Measurements from ENCODE around the gene CANT1.

Gene CANT1

GRCh38 chr17:78981010-78981888 lies 28.3 kb downstream of the CANT1 start:
- no peak for TF ChIP-seq SIN3A (IDR thresholded peaks at IDR 0.05; ENCODE audit: borderline replicate concordance, insufficient read depth, low read length)
- no peak for TF ChIP-seq POLR2AphosphoS5 (IDR thresholded peaks at IDR 0.05; ENCODE audit: low read depth, low read length)
- no peak for TF ChIP-seq REST (IDR thresholded peaks at IDR 0.05; ENCODE audit: insufficient read depth in 1 of 2, low read depth in 2 of 2, low read length in 2 of 2)
- TF ChIP-seq FOXP2 (optimal IDR thresholded peaks at IDR 0.05; ENCODE audit: borderline replicate concordance, extremely low read depth, extremely low read length, insufficient read depth), result no peak
- no peak for TF ChIP-seq TAF1 (IDR thresholded peaks at IDR 0.05; ENCODE audit: borderline replicate concordance, insufficient read depth, low read length)

- TF ChIP-seq SIN3A (IDR thresholded peaks at IDR 0.05; ENCODE audit: borderline replicate concordance, insufficient read depth, low read length), result no peak
These were observed 29.0 kb downstream of the CANT1 start for GRCh38 chr17:78980624-78980972.

GRCh38 chr17:78979780-78980623 lies 29.6 kb downstream of the CANT1 start, which contains the start of gene LGALS3BP:
LGALS3BP (minus strand) TSS chr17:78979923; CDS start chr17:78977191, 2,732 bp downstream.
- TF ChIP-seq POLR2AphosphoS5 (IDR thresholded peaks at IDR 0.05; ENCODE audit: low read depth, low read length) (peak; percentile 83; the same call in 1 of the 2 replicates), SIN3A (IDR thresholded peaks at IDR 0.05; ENCODE audit: borderline replicate concordance, insufficient read depth, low read length) (0 out of 2 replicates have a peak, but pooled peaks have one; percentile 49), REST (IDR thresholded peaks at IDR 0.05; ENCODE audit: insufficient read depth in 1 of 2, low read depth in 2 of 2, low read length in 2 of 2) (0 out of 4 replicates have a peak, but pooled peaks of 1 of the 2 experiments have one; percentile 16), FOXP2 (optimal IDR thresholded peaks at IDR 0.05; ENCODE audit: borderline replicate concordance, extremely low read depth, extremely low read length, insufficient read depth) (peak; percentile 25), TAF1 (IDR thresholded peaks at IDR 0.05; ENCODE audit: borderline replicate concordance, insufficient read depth, low read length) (peak; percentile 88; the same call in 1 of the 2 replicates)

GRCh38 chr17:78977997-78978973 lies 31.3 kb downstream of the CANT1 start:
- TF ChIP-seq REST (IDR thresholded peaks at IDR 0.05; ENCODE audit: insufficient read depth in 1 of 2, low read depth in 2 of 2, low read length in 2 of 2) (no peak), FOXP2 (optimal IDR thresholded peaks at IDR 0.05; ENCODE audit: borderline replicate concordance, extremely low read depth, extremely low read length, insufficient read depth) (no peak), POLR2AphosphoS5 (IDR thresholded peaks at IDR 0.05; ENCODE audit: low read depth, low read length) (no peak), SIN3A (IDR thresholded peaks at IDR 0.05; ENCODE audit: borderline replicate concordance, insufficient read depth, low read length) (no peak), TAF1 (IDR thresholded peaks at IDR 0.05; ENCODE audit: borderline replicate concordance, insufficient read depth, low read length) (no peak)

- TF ChIP-seq TAF1 (IDR thresholded peaks at IDR 0.05; ENCODE audit: borderline replicate concordance, insufficient read depth, low read length), result no peak
- TF ChIP-seq POLR2AphosphoS5 (IDR thresholded peaks at IDR 0.05; ENCODE audit: low read depth, low read length), result no peak
- no peak for TF ChIP-seq FOXP2 (optimal IDR thresholded peaks at IDR 0.05; ENCODE audit: borderline replicate concordance, extremely low read depth, extremely low read length, insufficient read depth)
- no peak for TF ChIP-seq REST (IDR thresholded peaks at IDR 0.05; ENCODE audit: insufficient read depth in 1 of 2, low read depth in 2 of 2, low read length in 2 of 2)
- no peak for TF ChIP-seq SIN3A (IDR thresholded peaks at IDR 0.05; ENCODE audit: borderline replicate concordance, insufficient read depth, low read length)
These were observed 32.0 kb downstream of the CANT1 start for GRCh38 chr17:78977681-78977943.
